SK-N-MC (cell line): ENCODE data around the gene CNOT10.
"Not testable (repeated sequence)": the region's sequence is repeated elsewhere in the genome, so short reads cannot be mapped to it uniquely, and the experiment has no call there.

ENCODE experiments used
- DNase-seq: peaks from one replicate; pipeline ENCODE4 v3.0.0-alpha.2; 2011; ENCODE audit warnings: low read depth, low spot score
- H3K27ac ChIP-seq: fragments of 200-600 bp; sonication (generic); 2 replicates; pipeline ENCODE4 v1.5.1; 2016; ENCODE audit warnings: mixed run types
- H3K36me3 ChIP-seq: fragments of 200-600 bp; sonication (generic); 2 replicates; pipeline ENCODE4 v1.6.1; 2017; ENCODE audit warnings: antibody characterized with exemption, low read length, mixed read lengths; ENCODE audit not compliant: insufficient read depth
- H3K4me3 ChIP-seq: fragments of 200-600 bp; sonication (generic); 2 replicates; pipeline ENCODE4 v1.5.1; 2016
- H3K9ac ChIP-seq: fragments of 200-600 bp; sonication (generic); 2 replicates; pipeline ENCODE4 v1.8.0; 2017; ENCODE audit warnings: mixed run types, mixed read lengths; ENCODE audit not compliant: insufficient read length
- H3K9me3 ChIP-seq: fragments of 200-600 bp; sonication (generic); 2 replicates; pipeline ENCODE4 v1.6.1; 2017; ENCODE audit warnings: low read depth, mild to moderate bottlenecking, antibody characterized with exemption, low read length, moderate library complexity, mixed read lengths
- EZH2 ChIP-seq: fragments of 200-600 bp; sonication (generic); IDR thresholded peaks from one replicate; pipeline ENCODE4 v1.6.1; 2017; ENCODE audit warnings: antibody characterized with exemption
- FOXP2 ChIP-seq: optimal IDR thresholded peaks from 2 replicates; pipeline ENCODE3; 2011; ENCODE audit warnings: mild to moderate bottlenecking, moderate library complexity; ENCODE audit not compliant: insufficient read depth; ENCODE audit errors: extremely low read length, control extremely low read depth
- POLR2AphosphoS5 ChIP-seq: IDR thresholded peaks from 2 replicates; pipeline ENCODE4 v1.6.1; 2012; ENCODE audit warnings: mild to moderate bottlenecking, low read depth, low read length, borderline replicate concordance

CNOT10 gene, protein sequence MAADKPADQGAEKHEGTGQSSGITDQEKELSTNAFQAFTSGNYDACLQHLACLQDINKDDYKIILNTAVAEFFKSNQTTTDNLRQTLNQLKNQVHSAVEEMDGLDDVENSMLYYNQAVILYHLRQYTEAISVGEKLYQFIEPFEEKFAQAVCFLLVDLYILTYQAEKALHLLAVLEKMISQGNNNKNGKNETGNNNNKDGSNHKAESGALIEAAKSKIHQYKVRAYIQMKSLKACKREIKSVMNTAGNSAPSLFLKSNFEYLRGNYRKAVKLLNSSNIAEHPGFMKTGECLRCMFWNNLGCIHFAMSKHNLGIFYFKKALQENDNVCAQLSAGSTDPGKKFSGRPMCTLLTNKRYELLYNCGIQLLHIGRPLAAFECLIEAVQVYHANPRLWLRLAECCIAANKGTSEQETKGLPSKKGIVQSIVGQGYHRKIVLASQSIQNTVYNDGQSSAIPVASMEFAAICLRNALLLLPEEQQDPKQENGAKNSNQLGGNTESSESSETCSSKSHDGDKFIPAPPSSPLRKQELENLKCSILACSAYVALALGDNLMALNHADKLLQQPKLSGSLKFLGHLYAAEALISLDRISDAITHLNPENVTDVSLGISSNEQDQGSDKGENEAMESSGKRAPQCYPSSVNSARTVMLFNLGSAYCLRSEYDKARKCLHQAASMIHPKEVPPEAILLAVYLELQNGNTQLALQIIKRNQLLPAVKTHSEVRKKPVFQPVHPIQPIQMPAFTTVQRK

DNA sequence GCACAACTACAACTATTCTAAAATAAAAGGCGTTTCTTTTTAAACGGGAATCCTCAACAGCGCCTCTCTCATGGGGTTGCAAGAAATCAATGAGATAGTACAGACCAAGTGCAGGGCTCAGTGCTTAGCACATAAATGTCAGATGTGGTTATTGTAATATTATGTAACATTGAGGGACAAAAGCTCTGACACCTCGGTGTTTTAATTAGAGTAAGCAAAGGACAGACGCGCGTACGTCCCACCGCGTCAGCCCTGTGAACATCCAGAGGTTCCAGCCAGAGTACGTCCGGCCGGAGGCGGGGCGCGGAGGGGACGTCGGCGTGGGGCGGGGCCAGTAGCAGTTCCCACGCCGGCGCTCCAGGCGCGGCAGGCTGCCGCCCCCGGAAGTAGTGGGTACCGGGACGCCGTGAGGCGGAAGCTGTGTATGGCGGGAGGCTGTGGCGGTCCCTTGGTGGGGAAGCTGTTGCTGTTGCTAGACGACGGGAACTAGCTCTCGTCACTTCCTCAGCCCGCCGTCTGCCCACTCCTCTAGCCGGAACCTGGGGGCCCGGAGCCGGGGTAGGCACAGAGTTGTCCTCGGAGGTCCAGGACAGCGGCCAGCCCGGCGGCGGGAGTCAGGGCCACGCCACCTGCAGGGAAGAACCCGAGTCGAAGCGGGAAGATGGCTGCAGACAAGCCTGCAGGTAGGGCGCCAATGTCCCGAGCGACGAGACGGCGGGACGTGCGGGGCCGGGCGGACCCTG, at the start of gene CNOT10:
Gene CNOT10 (plus strand): TSS at position 389 of the 743 bp plus-strand sequence. CDS start 273 bp downstream, at position 662.
- peak; percentile 34 for DNase-seq
- H3K36me3 ChIP-seq = no peaks in the 10 kb centered on the region; the same call in 1 of the 2 replicates
- TF ChIP-seq FOXP2 = no peak
- peak; percentile 87; the same call in 1 of the 2 replicates for TF ChIP-seq POLR2AphosphoS5
- peak within 1 kb of the TSS; percentile 42; the same call in 1 of the 2 replicates for H3K27ac ChIP-seq
- no peaks in the 10 kb centered on the region for H3K9me3 ChIP-seq
- H3K9ac ChIP-seq = peak within 1 kb of the TSS; percentile 63
- peak within 1 kb of the TSS; percentile 77 for H3K4me3 ChIP-seq

DNA sequence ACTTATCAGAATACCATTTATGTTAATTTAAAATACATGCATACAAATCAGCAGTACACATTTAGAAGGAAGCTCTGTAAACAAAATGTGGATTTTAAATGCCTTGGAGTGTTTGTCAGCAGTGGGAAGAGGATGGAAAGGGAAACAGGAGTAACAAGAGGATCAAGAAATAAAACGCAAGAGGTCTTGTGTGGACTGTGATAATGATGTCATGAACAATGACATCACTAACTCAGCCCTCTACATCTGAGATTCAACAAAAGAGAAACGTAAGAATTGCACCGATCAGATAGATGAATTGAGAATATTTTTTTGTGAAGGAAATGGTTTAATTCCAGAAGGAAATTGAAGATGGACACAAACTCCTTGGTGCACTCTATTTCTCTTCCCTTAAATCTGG, 44.0 kb upstream of the CNOT10 start:
- Histone ChIP-seq H3K9ac (no peak overlapping the region), H3K9me3 (no peaks in the 10 kb centered on the region), H3K36me3 (no peaks in the 10 kb centered on the region), H3K4me3 (no peak overlapping the region), H3K27ac (no peak overlapping the region)
- TF ChIP-seq POLR2AphosphoS5 = no peak
- DNase-seq = no peak

DNA sequence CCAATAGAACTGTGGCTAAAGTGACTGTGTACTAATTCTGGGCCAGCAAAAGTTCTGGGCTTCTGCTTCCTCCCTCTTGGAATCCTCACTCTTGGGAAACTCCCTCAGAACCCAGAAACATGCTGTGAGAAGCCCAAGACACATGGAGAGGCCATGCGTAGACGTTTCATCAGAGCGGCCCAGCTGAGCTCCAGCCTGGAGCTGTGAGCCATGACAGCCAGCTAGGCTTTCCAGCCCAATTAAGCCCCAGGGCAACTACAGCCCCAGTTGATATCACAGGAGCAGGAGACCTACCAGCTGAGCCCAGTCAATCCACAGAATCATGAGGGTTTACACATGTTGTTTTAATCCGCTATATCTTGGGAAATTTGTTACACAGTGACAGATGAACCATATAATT, 43.6 kb upstream of the CNOT10 start:
- no peaks in the 10 kb centered on the region for H3K9me3 ChIP-seq
- H3K4me3 ChIP-seq = no peak overlapping the region
- no peak for DNase-seq
- no peaks in the 10 kb centered on the region for H3K36me3 ChIP-seq
- no peak overlapping the region for H3K9ac ChIP-seq
- no peak overlapping the region for H3K27ac ChIP-seq
- TF ChIP-seq POLR2AphosphoS5 (no peak), FOXP2 (no peak), EZH2 (no peak)

DNA sequence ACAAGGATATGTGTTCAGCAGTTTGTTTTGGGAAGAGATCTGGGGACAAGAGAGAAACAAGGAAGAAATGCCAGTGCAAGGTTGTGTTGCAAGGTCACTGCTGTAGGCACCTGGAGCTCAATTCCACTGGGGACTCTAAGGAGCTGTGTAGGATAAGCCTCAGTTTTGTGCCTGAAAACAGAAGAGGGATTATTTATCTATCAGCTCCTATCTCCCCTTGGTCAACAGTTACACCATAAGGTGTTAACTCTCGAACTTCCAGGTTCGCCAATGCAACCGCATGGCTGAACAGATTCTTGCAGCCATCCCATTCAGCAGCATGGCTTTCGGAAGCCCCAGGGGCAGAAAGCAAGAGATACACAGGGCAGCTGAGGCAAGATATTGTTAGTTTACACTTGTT, 41.6 kb upstream of the CNOT10 start:
- Histone ChIP-seq H3K4me3 (no peak overlapping the region), H3K9me3 (no peaks in the 10 kb centered on the region), H3K9ac (no peak overlapping the region), H3K27ac (no peak overlapping the region), H3K36me3 (no peaks in the 10 kb centered on the region)
- no peak for TF ChIP-seq EZH2
- no peak for TF ChIP-seq FOXP2
- no peak for TF ChIP-seq POLR2AphosphoS5
- DNase-seq = no peak

DNA sequence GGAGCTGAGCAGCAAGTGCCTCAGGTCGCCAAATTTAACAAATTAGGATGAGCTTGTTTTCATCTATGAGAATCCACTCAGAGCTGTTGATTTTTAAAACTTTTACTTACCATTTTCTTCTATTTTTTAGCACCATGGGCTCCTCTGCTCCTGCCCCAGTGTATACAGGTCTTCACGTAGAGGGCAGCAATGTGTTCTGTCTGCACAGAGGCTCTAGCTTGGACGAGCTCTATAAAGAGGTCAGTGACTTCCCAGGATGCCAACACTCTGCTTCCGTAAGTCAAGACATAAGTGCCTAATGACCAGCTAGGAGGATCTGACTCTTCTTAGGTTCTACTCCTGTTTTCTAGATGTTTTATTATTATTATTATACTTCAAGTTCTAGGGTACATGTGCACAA, 41.2 kb upstream of the CNOT10 start:
- Histone ChIP-seq H3K9ac (no peak overlapping the region), H3K9me3 (no peaks in the 10 kb centered on the region), H3K4me3 (no peak overlapping the region), H3K27ac (no peak overlapping the region), H3K36me3 (no peaks in the 10 kb centered on the region)
- no peak for DNase-seq
- TF ChIP-seq POLR2AphosphoS5 (no peak), FOXP2 (no peak), EZH2 (no peak)

DNA sequence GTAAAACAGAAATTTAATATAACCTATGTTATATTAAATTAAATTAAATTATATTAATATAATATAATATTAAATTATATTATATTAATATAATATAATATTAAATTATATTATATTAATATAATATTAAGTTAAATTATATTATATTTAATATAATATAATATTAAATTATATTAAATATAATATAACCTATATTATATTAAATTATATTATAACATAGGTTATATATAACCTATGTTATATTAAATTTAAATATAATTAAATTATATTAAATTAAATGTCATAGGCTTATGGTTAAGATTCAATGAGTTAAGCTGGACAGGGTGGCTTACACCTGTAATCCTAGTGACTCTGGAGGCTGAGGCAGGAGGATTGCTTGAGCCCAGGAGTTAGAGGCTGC, 40.6 kb upstream of the CNOT10 start:
- Histone ChIP-seq H3K27ac (no peak overlapping the region), H3K36me3 (no peaks in the 10 kb centered on the region), H3K4me3 (no peak overlapping the region), H3K9me3 (no peaks in the 10 kb centered on the region), H3K9ac (no peak overlapping the region)
- no peak for TF ChIP-seq FOXP2
- TF ChIP-seq POLR2AphosphoS5 = no peak
- no peak for TF ChIP-seq EZH2
- no peak for DNase-seq

DNA sequence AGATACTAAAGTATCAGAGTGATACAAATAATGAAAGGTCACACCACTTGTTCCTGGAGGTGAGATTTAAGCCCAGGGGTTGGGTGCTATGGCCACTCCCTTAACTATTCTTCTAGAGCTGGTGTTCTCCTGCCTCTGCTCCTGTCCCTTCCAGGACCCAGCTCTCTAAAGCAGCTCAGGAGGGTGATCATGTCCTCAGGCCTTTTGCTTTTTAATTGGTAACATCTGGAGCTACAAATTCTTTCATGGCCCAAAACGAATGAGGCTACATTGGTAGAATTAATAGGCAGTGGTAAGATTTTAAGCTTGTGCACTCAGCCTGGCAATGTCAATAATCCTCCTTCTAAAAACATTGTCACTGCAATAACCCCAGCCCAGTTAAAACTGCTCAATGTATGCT, 38.2 kb upstream of the CNOT10 start:
- H3K36me3 ChIP-seq = no peaks in the 10 kb centered on the region
- H3K27ac ChIP-seq = peak overlapping the region; percentile 78
- TF ChIP-seq EZH2 = no peak
- no peak for TF ChIP-seq POLR2AphosphoS5
- no peak for TF ChIP-seq FOXP2
- no peak overlapping the region for H3K9ac ChIP-seq
- peak; percentile 35 for DNase-seq
- no peaks in the 10 kb centered on the region for H3K9me3 ChIP-seq
- no peak overlapping the region for H3K4me3 ChIP-seq

DNA sequence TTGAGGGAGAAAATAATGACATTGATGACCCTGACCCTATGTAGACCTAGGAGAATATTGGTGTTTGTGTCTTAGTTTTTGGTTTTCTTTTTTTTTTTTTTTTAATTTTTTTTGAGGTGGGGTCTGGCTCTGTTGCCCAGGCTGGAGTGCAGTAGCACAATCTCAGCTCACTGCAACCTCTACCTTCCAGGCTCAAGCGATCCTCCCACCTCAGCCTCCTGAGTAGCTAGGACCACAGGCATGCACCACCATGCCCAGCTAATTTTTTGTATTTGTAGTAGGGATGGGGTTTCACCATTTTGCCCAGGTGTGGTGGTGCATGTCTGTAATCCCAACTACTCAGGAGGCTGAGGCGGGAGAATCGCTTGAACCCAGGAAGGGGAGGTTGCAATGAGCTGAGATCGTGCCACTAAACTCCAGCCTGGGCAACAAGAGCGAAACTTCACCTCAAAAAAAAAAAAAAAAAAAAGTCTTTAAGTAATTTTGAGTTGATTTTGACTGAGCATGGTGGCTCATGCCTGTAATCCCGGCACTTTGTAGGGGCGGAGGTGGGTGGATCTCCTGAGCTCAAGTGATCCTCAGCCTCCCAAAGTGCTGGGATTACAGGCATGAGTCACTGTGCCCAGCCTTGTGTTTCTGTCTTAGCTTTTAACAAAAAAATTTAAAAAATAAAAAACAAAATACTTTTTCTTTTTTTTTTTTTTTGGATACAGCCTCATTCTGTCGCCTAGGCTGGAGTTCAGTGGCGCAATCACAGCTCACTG, 32.5 kb upstream of the CNOT10 start:
- not testable (repeated sequence) for H3K9ac ChIP-seq, H3K9me3 ChIP-seq, H3K27ac ChIP-seq, DNase-seq, H3K4me3 ChIP-seq, H3K36me3 ChIP-seq
